ENCODE results near the gene CD200. TPM values are rescaled to one million over a fixed set of nuclear protein-coding genes. Genes with fewer than 3 reads are reported as not detected.

The CD200 gene
- total RNA-seq, 1 donor = 3.3 TPM

- H3K4me3 ChIP-seq (ENCODE audit: low read depth, low read length) = no peak overlapping the region
- no peak for TF ChIP-seq CTCF (IDR thresholded peaks at IDR 0.05; ENCODE audit: insufficient read depth, low read length)
- DNase-seq (ENCODE audit: low read depth) = no peak
Observed at GRCh38 chr3:112355307-112355687, 22.3 kb downstream of the CD200 start.

GRCh38 chr3:112357930-112358780 is 25.2 kb downstream of the CD200 start:
- TF ChIP-seq CTCF (IDR thresholded peaks at IDR 0.05; ENCODE audit: insufficient read depth, low read length) = no peak
- DNase-seq (ENCODE audit: low read depth) = peak; percentile 48
- peak overlapping the region; percentile 26 for H3K4me3 ChIP-seq (ENCODE audit: low read depth, low read length)

- no peak overlapping the region for H3K4me3 ChIP-seq (ENCODE audit: low read depth, low read length)
- TF ChIP-seq CTCF (IDR thresholded peaks at IDR 0.05; ENCODE audit: insufficient read depth, low read length) = no peak
- DNase-seq (ENCODE audit: low read depth) = peak; percentile 85
Observed at GRCh38 chr3:112360561-112360960, 27.6 kb downstream of the CD200 start.

GRCh38 chr3:112362221-112362620 is 29.3 kb downstream of the CD200 start:
- no peak overlapping the region for H3K4me3 ChIP-seq (ENCODE audit: low read depth, low read length)
- TF ChIP-seq CTCF (IDR thresholded peaks at IDR 0.05; ENCODE audit: insufficient read depth, low read length) = no peak
- peak; percentile 59 for DNase-seq (ENCODE audit: low read depth)

- DNase-seq (ENCODE audit: low read depth) = no peak
- no peak overlapping the region for H3K4me3 ChIP-seq (ENCODE audit: low read depth, low read length)
- no peak for TF ChIP-seq CTCF (IDR thresholded peaks at IDR 0.05; ENCODE audit: insufficient read depth, low read length)
Observed at GRCh38 chr3:112364291-112364690, 31.3 kb downstream of the CD200 start.

- H3K4me3 ChIP-seq (ENCODE audit: low read depth, low read length) = no peak overlapping the region
- no peak for TF ChIP-seq CTCF (IDR thresholded peaks at IDR 0.05; ENCODE audit: insufficient read depth, low read length)
- no peak for DNase-seq (ENCODE audit: low read depth)
Observed at GRCh38 chr3:112365035-112365434, 32.1 kb downstream of the CD200 start.
